Measurements from ENCODE around the gene ABCA13.

DNA sequence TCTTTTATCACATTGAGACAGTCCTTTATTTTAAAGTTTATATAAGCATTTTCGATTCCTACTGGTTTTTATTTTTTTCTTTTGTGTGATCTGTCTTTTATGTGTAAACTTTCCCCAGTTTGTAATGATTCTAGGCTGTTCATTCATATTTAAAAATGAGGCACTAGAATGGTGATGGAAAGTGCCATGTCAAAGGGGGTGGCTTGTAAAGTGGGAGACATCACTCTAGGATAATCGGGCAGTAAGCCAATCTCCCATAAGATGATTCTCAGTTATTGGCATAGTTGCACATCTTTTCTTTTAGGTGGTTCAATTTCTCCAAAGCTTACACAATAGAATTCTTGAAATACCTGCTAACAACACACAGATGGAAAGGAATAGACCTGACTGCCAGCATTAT lies 90.4 kb downstream of the ABCA13 start:
- TF ChIP-seq, protein P1, sequence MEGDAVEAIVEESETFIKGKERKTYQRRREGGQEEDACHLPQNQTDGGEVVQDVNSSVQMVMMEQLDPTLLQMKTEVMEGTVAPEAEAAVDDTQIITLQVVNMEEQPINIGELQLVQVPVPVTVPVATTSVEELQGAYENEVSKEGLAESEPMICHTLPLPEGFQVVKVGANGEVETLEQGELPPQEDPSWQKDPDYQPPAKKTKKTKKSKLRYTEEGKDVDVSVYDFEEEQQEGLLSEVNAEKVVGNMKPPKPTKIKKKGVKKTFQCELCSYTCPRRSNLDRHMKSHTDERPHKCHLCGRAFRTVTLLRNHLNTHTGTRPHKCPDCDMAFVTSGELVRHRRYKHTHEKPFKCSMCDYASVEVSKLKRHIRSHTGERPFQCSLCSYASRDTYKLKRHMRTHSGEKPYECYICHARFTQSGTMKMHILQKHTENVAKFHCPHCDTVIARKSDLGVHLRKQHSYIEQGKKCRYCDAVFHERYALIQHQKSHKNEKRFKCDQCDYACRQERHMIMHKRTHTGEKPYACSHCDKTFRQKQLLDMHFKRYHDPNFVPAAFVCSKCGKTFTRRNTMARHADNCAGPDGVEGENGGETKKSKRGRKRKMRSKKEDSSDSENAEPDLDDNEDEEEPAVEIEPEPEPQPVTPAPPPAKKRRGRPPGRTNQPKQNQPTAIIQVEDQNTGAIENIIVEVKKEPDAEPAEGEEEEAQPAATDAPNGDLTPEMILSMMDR (IDR thresholded peaks at IDR 0.05 in 2 of 3, conservative IDR thresholded peaks at IDR 0.05 in 1 of 3; ENCODE audit: borderline replicate concordance in 1 of 3, insufficient read depth in 1 of 3, low read depth in 2 of 3, low read length in 2 of 3): no peak
- TF ChIP-seq SRF (IDR thresholded peaks at IDR 0.05; ENCODE audit: low read depth) (no peak), EZH2 (IDR thresholded peaks at IDR 0.05) (no peak)
